ENCODE results near the gene CLK3.

The CLK3 gene

GRCh38 chr15:74573987-74574386, 41.6 kb upstream of the CLK3 start:
- H3K4me1 ChIP-seq (ENCODE audit: control insufficient read depth, insufficient read depth, low read length), result peaks cover 3% of the 10 kb centered on the region; the same call in 1 of the 2 replicates
- ChIA-PET POLR2A (interaction anchor here (0.6 to 1.2 kb wide), 2 partner anchors 40 to 705 kb away, joined by 3 to 4 read pairs; no protein-coding TSS in a partner anchor), CTCF (interaction anchor here (0.6 kb wide), 1 partner anchor 409 kb away, joined by 4 read pairs; no protein-coding TSS in a partner anchor)
- no peak overlapping the region for H3K27ac ChIP-seq (ENCODE audit: extremely low read depth, low read depth, low read length)
- H3K4me3 ChIP-seq (ENCODE audit: low read depth, low read length), result no peak overlapping the region
- H3K36me3 ChIP-seq (ENCODE audit: control insufficient read depth in 2 of 2, insufficient read depth in 1 of 2, low read length in 2 of 2), result peaks cover 33 to 85% of the 10 kb centered on the region in 2 experiments
- H3K9me3 ChIP-seq (ENCODE audit: control insufficient read depth, insufficient read depth, low read depth, low read length), result no peaks in the 10 kb centered on the region
- TF ChIP-seq ZNF223 (tag by site-specific recombination; IDR thresholded peaks at IDR 0.05), result no peak
- TF ChIP-seq ZNF521 (tag by site-specific recombination; IDR thresholded peaks at IDR 0.05), result no peak
- no peak for TF ChIP-seq PRDM6 (tag by site-specific recombination; IDR thresholded peaks at IDR 0.05)
- TF ChIP-seq ZNF211 (tag by site-specific recombination; IDR thresholded peaks at IDR 0.05; ENCODE audit: low read depth), result no peak
- no peak for TF ChIP-seq YY2 (tag by site-specific recombination; IDR thresholded peaks at IDR 0.05)
- TF ChIP-seq ZNF114 (tag by site-specific recombination; IDR thresholded peaks at IDR 0.05), result no peak
- no peak for TF ChIP-seq ZNF398 (tag by site-specific recombination; IDR thresholded peaks at IDR 0.05)
- TF ChIP-seq SCRT1 (tag by site-specific recombination; IDR thresholded peaks at IDR 0.05; ENCODE audit: borderline replicate concordance), result no peak
- no peak for TF ChIP-seq ZNF132 (tag by site-specific recombination; IDR thresholded peaks at IDR 0.05; ENCODE audit: borderline replicate concordance)
- TF ChIP-seq ZNF639 (tag by site-specific recombination; IDR thresholded peaks at IDR 0.05), result no peak
- no peak for TF ChIP-seq ZBTB10 (tag by site-specific recombination; IDR thresholded peaks at IDR 0.05)
- no peak for TF ChIP-seq MYNN (tag by site-specific recombination; IDR thresholded peaks at IDR 0.05; ENCODE audit: borderline replicate concordance)
- no peak for TF ChIP-seq SALL2 (tag by site-specific recombination; IDR thresholded peaks at IDR 0.05; ENCODE audit: borderline replicate concordance)
- TF ChIP-seq ZNF18 (tag by site-specific recombination; IDR thresholded peaks at IDR 0.05), result no peak
- no peak for TF ChIP-seq ATF2 (tag by site-specific recombination; IDR thresholded peaks at IDR 0.05; ENCODE audit: low read depth)
- TF ChIP-seq OSR2 (tag by site-specific recombination; IDR thresholded peaks at IDR 0.05), result no peak
- no peak for TF ChIP-seq ZNF221 (tag by site-specific recombination; IDR thresholded peaks at IDR 0.05; ENCODE audit: borderline replicate concordance)
- TF ChIP-seq ZSCAN5A (tag by site-specific recombination; IDR thresholded peaks at IDR 0.05), result no peak
- no peak for TF ChIP-seq INSM2 (tag by site-specific recombination; IDR thresholded peaks at IDR 0.05)
- no peak for TF ChIP-seq ZNF660 (tag by site-specific recombination; IDR thresholded peaks at IDR 0.05)

Measured in HEK293 (cell line).